HEK293 (cell line): ENCODE results near the gene DGCR8.

Experiments
- RBAK ChIP-seq: fragments of 450-650 bp; formaldehyde crosslinking; IDR thresholded peaks from 2 replicates; pipeline ENCODE4 v1.5.1; 2016; ENCODE audit warnings: missing biosample characterization, missing genetic modification characterization
- REST ChIP-seq: fragments of 450-650 bp; formaldehyde crosslinking; IDR thresholded peaks from 2 replicates; pipeline ENCODE4 v1.5.1; 2016; ENCODE audit warnings: missing biosample characterization, missing genetic modification characterization
- SP2 ChIP-seq: fragments of 450-650 bp; formaldehyde crosslinking; IDR thresholded peaks from 2 replicates; pipeline ENCODE4 v1.5.1; 2016; ENCODE audit warnings: missing biosample characterization, missing genetic modification characterization
- ZNF10 ChIP-seq: fragments of 450-650 bp; formaldehyde crosslinking; IDR thresholded peaks from 2 replicates; pipeline ENCODE4 v1.5.1; 2017; ENCODE audit warnings: missing biosample characterization, missing genetic modification characterization
- ZNF416 ChIP-seq: fragments of 450-650 bp; formaldehyde crosslinking; IDR thresholded peaks from 2 replicates; pipeline ENCODE4 v1.5.1; 2016; ENCODE audit warnings: missing biosample characterization, missing genetic modification characterization
- ZNF473 ChIP-seq: fragments of 450-650 bp; formaldehyde crosslinking; IDR thresholded peaks from 2 replicates; pipeline ENCODE4 v1.5.1; 2017; ENCODE audit warnings: missing biosample characterization, missing genetic modification characterization
- ZNF530 ChIP-seq: fragments of 450-650 bp; formaldehyde crosslinking; IDR thresholded peaks from 2 replicates; pipeline ENCODE4 v1.5.1; 2016; ENCODE audit warnings: low read depth, missing biosample characterization, missing genetic modification characterization
- TF ChIP-seq, protein P1 (sequence below): fragments of 450-650 bp; formaldehyde crosslinking; IDR thresholded peaks from 2 replicates; pipeline ENCODE4 v1.5.1; 2016; ENCODE audit warnings: missing biosample characterization, missing genetic modification characterization
- TF ChIP-seq, protein P2 (sequence below): fragments of 450-650 bp; formaldehyde crosslinking; IDR thresholded peaks from 2 replicates; pipeline ENCODE4 v1.5.1; 2016; ENCODE audit warnings: missing biosample characterization, missing genetic modification characterization, borderline replicate concordance

GRCh38 chr22:20043997-20044342 lies 36.1 kb upstream of the DGCR8 start:
- TF ChIP-seq, protein P1, sequence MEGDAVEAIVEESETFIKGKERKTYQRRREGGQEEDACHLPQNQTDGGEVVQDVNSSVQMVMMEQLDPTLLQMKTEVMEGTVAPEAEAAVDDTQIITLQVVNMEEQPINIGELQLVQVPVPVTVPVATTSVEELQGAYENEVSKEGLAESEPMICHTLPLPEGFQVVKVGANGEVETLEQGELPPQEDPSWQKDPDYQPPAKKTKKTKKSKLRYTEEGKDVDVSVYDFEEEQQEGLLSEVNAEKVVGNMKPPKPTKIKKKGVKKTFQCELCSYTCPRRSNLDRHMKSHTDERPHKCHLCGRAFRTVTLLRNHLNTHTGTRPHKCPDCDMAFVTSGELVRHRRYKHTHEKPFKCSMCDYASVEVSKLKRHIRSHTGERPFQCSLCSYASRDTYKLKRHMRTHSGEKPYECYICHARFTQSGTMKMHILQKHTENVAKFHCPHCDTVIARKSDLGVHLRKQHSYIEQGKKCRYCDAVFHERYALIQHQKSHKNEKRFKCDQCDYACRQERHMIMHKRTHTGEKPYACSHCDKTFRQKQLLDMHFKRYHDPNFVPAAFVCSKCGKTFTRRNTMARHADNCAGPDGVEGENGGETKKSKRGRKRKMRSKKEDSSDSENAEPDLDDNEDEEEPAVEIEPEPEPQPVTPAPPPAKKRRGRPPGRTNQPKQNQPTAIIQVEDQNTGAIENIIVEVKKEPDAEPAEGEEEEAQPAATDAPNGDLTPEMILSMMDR (tag by site-specific recombination), result no peak
- TF ChIP-seq ZNF416 (tag by site-specific recombination) (no peak), ZNF530 (tag by site-specific recombination) (no peak), SP2 (tag by site-specific recombination) (no peak), REST (tag by site-specific recombination) (no peak), ZNF10 (tag by site-specific recombination) (no peak), RBAK (tag by site-specific recombination) (no peak), ZNF473 (tag by site-specific recombination) (no peak)
- TF ChIP-seq, protein P2, sequence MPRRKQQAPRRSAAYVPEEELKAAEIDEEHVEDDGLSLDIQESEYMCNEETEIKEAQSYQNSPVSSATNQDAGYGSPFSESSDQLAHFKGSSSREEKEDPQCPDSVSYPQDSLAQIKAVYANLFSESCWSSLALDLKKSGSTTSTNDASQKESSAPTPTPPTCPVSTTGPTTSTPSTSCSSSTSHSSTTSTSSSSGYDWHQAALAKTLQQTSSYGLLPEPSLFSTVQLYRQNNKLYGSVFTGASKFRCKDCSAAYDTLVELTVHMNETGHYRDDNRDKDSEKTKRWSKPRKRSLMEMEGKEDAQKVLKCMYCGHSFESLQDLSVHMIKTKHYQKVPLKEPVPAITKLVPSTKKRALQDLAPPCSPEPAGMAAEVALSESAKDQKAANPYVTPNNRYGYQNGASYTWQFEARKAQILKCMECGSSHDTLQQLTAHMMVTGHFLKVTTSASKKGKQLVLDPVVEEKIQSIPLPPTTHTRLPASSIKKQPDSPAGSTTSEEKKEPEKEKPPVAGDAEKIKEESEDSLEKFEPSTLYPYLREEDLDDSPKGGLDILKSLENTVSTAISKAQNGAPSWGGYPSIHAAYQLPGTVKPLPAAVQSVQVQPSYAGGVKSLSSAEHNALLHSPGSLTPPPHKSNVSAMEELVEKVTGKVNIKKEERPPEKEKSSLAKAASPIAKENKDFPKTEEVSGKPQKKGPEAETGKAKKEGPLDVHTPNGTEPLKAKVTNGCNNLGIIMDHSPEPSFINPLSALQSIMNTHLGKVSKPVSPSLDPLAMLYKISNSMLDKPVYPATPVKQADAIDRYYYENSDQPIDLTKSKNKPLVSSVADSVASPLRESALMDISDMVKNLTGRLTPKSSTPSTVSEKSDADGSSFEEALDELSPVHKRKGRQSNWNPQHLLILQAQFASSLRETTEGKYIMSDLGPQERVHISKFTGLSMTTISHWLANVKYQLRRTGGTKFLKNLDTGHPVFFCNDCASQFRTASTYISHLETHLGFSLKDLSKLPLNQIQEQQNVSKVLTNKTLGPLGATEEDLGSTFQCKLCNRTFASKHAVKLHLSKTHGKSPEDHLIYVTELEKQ (tag by site-specific recombination), result no peak
